ENCODE measurements around the gene PCSK5.

Gene PCSK5

GRCh38 chr9:75962662-75963036 lies 72.2 kb downstream of the PCSK5 start:
- TF ChIP-seq YY1 (IDR thresholded peaks at IDR 0.05; ENCODE audit: low read depth): no peak
- TF ChIP-seq CEBPB (IDR thresholded peaks at IDR 0.05): no peak
- no peak for TF ChIP-seq FOXM1 (IDR thresholded peaks at IDR 0.05; ENCODE audit: borderline replicate concordance, low read depth)
- no peak for TF ChIP-seq TCF12 (IDR thresholded peaks at IDR 0.05; ENCODE audit: low read depth)
- no peak for TF ChIP-seq REST (IDR thresholded peaks at IDR 0.05; ENCODE audit: low read depth)
- no peak for TF ChIP-seq EGR1 (IDR thresholded peaks at IDR 0.05)
- TF ChIP-seq CREB1 (IDR thresholded peaks at IDR 0.05; ENCODE audit: low read depth): no peak
- no peak for TF ChIP-seq ZBTB7A (IDR thresholded peaks at IDR 0.05; ENCODE audit: low read depth)
- no peak for TF ChIP-seq NFIC (IDR thresholded peaks at IDR 0.05)
- no peak for TF ChIP-seq TAF1 (IDR thresholded peaks at IDR 0.05; ENCODE audit: low read depth)
- TF ChIP-seq TEAD4 (IDR thresholded peaks at IDR 0.05): no peak
- TF ChIP-seq EP300 (IDR thresholded peaks at IDR 0.05; ENCODE audit: borderline replicate concordance): no peak
- no peak for TF ChIP-seq USF1 (IDR thresholded peaks at IDR 0.05)
- no peak for TF ChIP-seq RAD21 (IDR thresholded peaks at IDR 0.05; ENCODE audit: low read depth)
- no peak for TF ChIP-seq MAX (IDR thresholded peaks at IDR 0.05)

- TF ChIP-seq TCF12 (IDR thresholded peaks at IDR 0.05; ENCODE audit: low read depth): peak; percentile 66
- TF ChIP-seq YY1 (IDR thresholded peaks at IDR 0.05; ENCODE audit: low read depth): no peak
- no peak for TF ChIP-seq CREB1 (IDR thresholded peaks at IDR 0.05; ENCODE audit: low read depth)
- no peak for TF ChIP-seq EGR1 (IDR thresholded peaks at IDR 0.05)
- TF ChIP-seq FOXM1 (IDR thresholded peaks at IDR 0.05; ENCODE audit: borderline replicate concordance, low read depth): no peak
- peak; percentile 24; the same call in 1 of the 2 replicates for TF ChIP-seq EP300 (IDR thresholded peaks at IDR 0.05; ENCODE audit: borderline replicate concordance)
- no peak for TF ChIP-seq USF1 (IDR thresholded peaks at IDR 0.05)
- TF ChIP-seq REST (IDR thresholded peaks at IDR 0.05; ENCODE audit: low read depth): no peak
- TF ChIP-seq NFIC (IDR thresholded peaks at IDR 0.05): 0 out of 2 replicates have a peak, but pooled peaks have one; percentile 32
- no peak for TF ChIP-seq MAX (IDR thresholded peaks at IDR 0.05)
- no peak for TF ChIP-seq ZBTB7A (IDR thresholded peaks at IDR 0.05; ENCODE audit: low read depth)
- TF ChIP-seq TAF1 (IDR thresholded peaks at IDR 0.05; ENCODE audit: low read depth): no peak
- TF ChIP-seq RAD21 (IDR thresholded peaks at IDR 0.05; ENCODE audit: low read depth): no peak
- TF ChIP-seq CEBPB (IDR thresholded peaks at IDR 0.05): no peak
- peak; percentile 80 for TF ChIP-seq TEAD4 (IDR thresholded peaks at IDR 0.05)
Measured at GRCh38 chr9:75964427-75964826, 74.0 kb downstream of the PCSK5 start.

GRCh38 chr9:75965231-75965630 lies 74.8 kb downstream of the PCSK5 start:
- TF ChIP-seq RAD21 (IDR thresholded peaks at IDR 0.05; ENCODE audit: low read depth) (no peak), CREB1 (IDR thresholded peaks at IDR 0.05; ENCODE audit: low read depth) (no peak), ZBTB7A (IDR thresholded peaks at IDR 0.05; ENCODE audit: low read depth) (no peak), REST (IDR thresholded peaks at IDR 0.05; ENCODE audit: low read depth) (no peak), FOXM1 (IDR thresholded peaks at IDR 0.05; ENCODE audit: borderline replicate concordance, low read depth) (no peak), MAX (IDR thresholded peaks at IDR 0.05) (no peak), EGR1 (IDR thresholded peaks at IDR 0.05) (no peak), TEAD4 (IDR thresholded peaks at IDR 0.05) (no peak), EP300 (IDR thresholded peaks at IDR 0.05; ENCODE audit: borderline replicate concordance) (no peak), NFIC (IDR thresholded peaks at IDR 0.05) (no peak), TAF1 (IDR thresholded peaks at IDR 0.05; ENCODE audit: low read depth) (no peak), TCF12 (IDR thresholded peaks at IDR 0.05; ENCODE audit: low read depth) (no peak), CEBPB (IDR thresholded peaks at IDR 0.05) (no peak)

- TF ChIP-seq TAF1 (IDR thresholded peaks at IDR 0.05; ENCODE audit: low read depth) (no peak), CEBPB (IDR thresholded peaks at IDR 0.05) (no peak), CREB1 (IDR thresholded peaks at IDR 0.05; ENCODE audit: low read depth) (no peak), MAX (IDR thresholded peaks at IDR 0.05) (no peak), EGR1 (IDR thresholded peaks at IDR 0.05) (no peak), YY1 (IDR thresholded peaks at IDR 0.05; ENCODE audit: low read depth) (no peak), NFIC (IDR thresholded peaks at IDR 0.05) (no peak), TCF12 (IDR thresholded peaks at IDR 0.05; ENCODE audit: low read depth) (no peak), EP300 (IDR thresholded peaks at IDR 0.05; ENCODE audit: borderline replicate concordance) (no peak), ZBTB7A (IDR thresholded peaks at IDR 0.05; ENCODE audit: low read depth) (no peak), RAD21 (IDR thresholded peaks at IDR 0.05; ENCODE audit: low read depth) (no peak), TEAD4 (IDR thresholded peaks at IDR 0.05) (no peak), FOXM1 (IDR thresholded peaks at IDR 0.05; ENCODE audit: borderline replicate concordance, low read depth) (no peak), USF1 (IDR thresholded peaks at IDR 0.05) (no peak), REST (IDR thresholded peaks at IDR 0.05; ENCODE audit: low read depth) (no peak)
Measured at GRCh38 chr9:75967556-75967955, 77.1 kb downstream of the PCSK5 start.

Measured in Ishikawa (cell line).